Right lobe of liver (tissue), 6 donors: ENCODE data around the gene GPR31. TPM values are rescaled to one million over a fixed set of nuclear protein-coding genes. Genes with fewer than 3 reads are reported as not detected.

Experiments used
- ATAC-seq, 4 donors: fragments of 200-7000 bp; cut with Tn5 transposase; one replicate each; pipeline ENCODE4 v1.9.1; 2020; ENCODE audit warnings: mild to moderate bottlenecking in 4 of 4, moderate library complexity in 4 of 4
- DNase-seq, 3 donors: peaks; one replicate each; pipeline ENCODE4 v3.0.0-alpha.2; 2020
- H3K27ac ChIP-seq, 3 donors: fragments of 200-600 bp; one replicate each; pipeline ENCODE4 v1.8.0; 2022
- H3K27me3 ChIP-seq, 2 donors: fragments of 200-600 bp; one replicate each; pipeline ENCODE4 v1.8.0; 2022
- H3K36me3 ChIP-seq, 4 donors: fragments of 200-600 bp; sonication (generic) in 1 of 4; one replicate each; pipeline versions ENCODE4 v1.5.1 to v1.8.0; 2017 to 2022; ENCODE audit warnings: control low read depth in 1 of 4
- H3K4me1 ChIP-seq, 4 donors: fragments of 200-600 bp; sonication (generic) in 1 of 4; one replicate each; pipeline versions ENCODE4 v1.5.1 to v1.8.0; 2017 to 2022; ENCODE audit warnings: control low read depth in 1 of 4
- H3K4me3 ChIP-seq, 3 donors: fragments of 200-600 bp; one replicate each; pipeline ENCODE4 v1.8.0; 2022
- H3K9me3 ChIP-seq, 4 donors: fragments of 200-600 bp; sonication (generic) in 1 of 4; one replicate each; pipeline versions ENCODE4 v1.5.1 to v1.8.0; 2017 to 2022; ENCODE audit warnings: control low read depth in 1 of 4
- CTCF ChIP-seq, 4 donors: fragments of 200-600 bp in 3 of 4; fragments of 450-650 bp in 1 of 4; IDR thresholded peaks; one replicate each; pipeline versions ENCODE4 v1.5.1 to v1.8.0; 2016 to 2022; ENCODE audit warnings: antibody characterized with exemption in 4 of 4, mild to moderate bottlenecking in 2 of 4
- POLR2A ChIP-seq: fragments of 450-650 bp; IDR thresholded peaks from one replicate; pipeline ENCODE4 v1.6.1; 2017; ENCODE audit warnings: antibody characterized with exemption, mild to moderate bottlenecking
- WGBS: methylation state at CpG from one replicate; pipeline ENCODE4 v1.1.6; 2018; ENCODE audit warnings: low coverage, low lambda C conversion rate; ENCODE audit not compliant: insufficient coverage; ENCODE audit errors: missing lambda C conversion rate; 5-methylcytosine and 5-hydroxymethylcytosine counted together
- intact Hi-C, 2 donors: fragments of 100-400 bp; cut with DNase I; formaldehyde crosslinking; loops; one replicate each; pipeline versions ENCODE4 v1.11.2 to v1.14.1; 2022
- total RNA-seq, 6 experiments: library from RNA; depleted of rRNA in 2 of 6; stranded (reverse); fragments of >200 nt in 2 of 6; fragmentation: NEBNext Ultra II Directional in 3 of 6; extraction: Animal tissue kit (Norgen Biotek cat#: 25700) in 3 of 6; gene quantifications; one replicate each; pipeline versions ENCODE4 v1.1.0 to v1.2.4, GENCODE V29; 2016 to 2023
- donor health status: DM: no; HTN: yes; CAD: no.
- donor health status: DM: no; HTN: no; CAD: no.
- donor health status: DM: no; HTN: no; CAD: no.
- donor health status: DM: no; HTN: yes; CAD: no.
- donor health status: DM: no; HTN: yes; CAD: no.

The GPR31 gene
- total RNA-seq, 6 experiments from 2014 or later, result not detected

GRCh38 chr6:167157414-167157813, 366 bp downstream of the GPR31 start:
- H3K4me1 ChIP-seq, result no peaks in the 10 kb centered on the region
- H3K9me3 ChIP-seq, result no peaks in the 10 kb centered on the region
- H3K27ac ChIP-seq, result no peak overlapping the region
- H3K4me3 ChIP-seq, result no peak overlapping the region
- intact Hi-C loops, result no loop called here
- DNase-seq (no peak), ATAC-seq (peak in 1 of 4 donors; percentile 8)
- H3K36me3 ChIP-seq, result no peaks in the 10 kb centered on the region
- TF ChIP-seq CTCF (IDR thresholded peaks at IDR 0.05) (no peak), POLR2A (no peak)
- H3K27me3 ChIP-seq, result no peaks in the 10 kb centered on the region
- 60% methylated on average over 1 of the region's 19 CpGs for WGBS

- H3K4me1 ChIP-seq, result no peaks in the 10 kb centered on the region
- ATAC-seq, result no peak
- no peaks in the 10 kb centered on the region for H3K27me3 ChIP-seq
- H3K27ac ChIP-seq, result no peak overlapping the region
- TF ChIP-seq CTCF (IDR thresholded peaks at IDR 0.05), result no peak
- TF ChIP-seq POLR2A, result no peak
- H3K9me3 ChIP-seq, result no peaks in the 10 kb centered on the region
- no peak for DNase-seq
- no peak overlapping the region for H3K4me3 ChIP-seq
- intact Hi-C loops, result no loop called here
- WGBS, result 44% methylated on average over 2 of the region's 2 CpGs
- H3K36me3 ChIP-seq, result no peaks in the 10 kb centered on the region
These were observed 2.9 kb downstream of the GPR31 start for GRCh38 chr6:167154895-167155294.

- WGBS, result 77% methylated on average over 5 of the region's 9 CpGs
- H3K4me3 ChIP-seq, result no peak overlapping the region
- intact Hi-C loops, result no loop called here
- H3K27ac ChIP-seq, result no peak overlapping the region
- ATAC-seq (no peak), DNase-seq (no peak)
- H3K27me3 ChIP-seq, result no peaks in the 10 kb centered on the region
- TF ChIP-seq POLR2A, result no peak
- H3K36me3 ChIP-seq, result no peaks in the 10 kb centered on the region
- H3K9me3 ChIP-seq, result no peaks in the 10 kb centered on the region
- H3K4me1 ChIP-seq, result no peaks in the 10 kb centered on the region
These were observed 3.5 kb downstream of the GPR31 start for GRCh38 chr6:167154291-167154690.

GRCh38 chr6:167153521-167153959, 4.2 kb downstream of the GPR31 start:
- intact Hi-C loops, result no loop called here
- Histone ChIP-seq H3K27me3 (no peaks in the 10 kb centered on the region), H3K4me1 (no peaks in the 10 kb centered on the region), H3K27ac (no peak overlapping the region), H3K9me3 (no peaks in the 10 kb centered on the region), H3K4me3 (no peak overlapping the region), H3K36me3 (no peaks in the 10 kb centered on the region)
- WGBS, result 37% methylated on average over 11 of the region's 13 CpGs
- DNase-seq (no peak), ATAC-seq (peak; percentile 42 to 85 (median 64))
- TF ChIP-seq CTCF (IDR thresholded peaks at IDR 0.05) (no peak), POLR2A (no peak)

- DNase-seq, result no peak
- H3K36me3 ChIP-seq, result no peaks in the 10 kb centered on the region
- H3K4me3 ChIP-seq, result no peak overlapping the region
- no peaks in the 10 kb centered on the region for H3K9me3 ChIP-seq
- no peak for TF ChIP-seq POLR2A
- TF ChIP-seq CTCF (IDR thresholded peaks at IDR 0.05), result no peak
- intact Hi-C loops, result no loop called here
- no peak overlapping the region for H3K27ac ChIP-seq
- no peak for ATAC-seq
- H3K27me3 ChIP-seq, result no peaks in the 10 kb centered on the region
- 73% methylated on average over 9 of the region's 9 CpGs for WGBS
- H3K4me1 ChIP-seq, result no peaks in the 10 kb centered on the region
These were observed 4.9 kb downstream of the GPR31 start for GRCh38 chr6:167152862-167153261.
